ENCODE measurements around the gene CHMP3. TPM values are rescaled to one million over a fixed set of nuclear protein-coding genes. Genes with fewer than 3 reads are reported as not detected.

The CHMP3 gene
- total RNA-seq, 1 donor from 2014 or later: 21.9 TPM

GRCh38 chr2:86510436-86510933 lies 52.8 kb downstream of the CHMP3 start:
- DNase-seq (ENCODE audit: low spot score): no peak
- Mint-ChIP-seq H3K4me1 (no peaks in the 10 kb centered on the region), H3K27ac (no peak overlapping the region)

DNA sequence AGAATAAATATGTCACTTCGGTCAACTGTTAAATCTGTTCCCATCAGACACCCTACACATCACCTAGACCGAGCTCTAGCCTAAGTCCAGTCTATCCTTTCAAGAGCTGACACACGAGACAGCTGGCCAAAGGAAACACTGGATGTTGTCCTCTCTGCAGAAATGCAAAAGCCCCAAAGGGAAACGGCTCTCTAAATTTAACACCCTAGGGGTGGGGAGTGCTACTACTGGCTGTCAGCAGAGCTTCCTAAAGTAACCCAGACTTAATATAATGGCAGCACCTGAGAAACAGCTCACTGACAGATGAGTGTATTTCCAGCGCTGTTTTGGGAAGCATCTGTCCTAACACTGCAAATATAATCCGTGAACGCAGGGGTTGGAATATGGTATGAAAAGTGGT lies 55.6 kb downstream of the CHMP3 start:
- Mint-ChIP-seq H3K27ac (no peak overlapping the region), H3K9me3 (no peaks in the 10 kb centered on the region), H3K27me3 (ENCODE audit: insufficient read depth, low read depth) (peaks cover 2% of the 10 kb centered on the region), H3K36me3 (peaks cover 46% of the 10 kb centered on the region), H3K4me1 (no peaks in the 10 kb centered on the region), H3K4me3 (peak overlapping the region; percentile 6)
- DNase-seq (ENCODE audit: low spot score): no peak
- Histone ChIP-seq H3K36me3 (no peaks in the 10 kb centered on the region), H3K4me3 (no peak overlapping the region), H3K9ac (no peak overlapping the region), H3K27ac (no peak overlapping the region), H3K27me3 (no peaks in the 10 kb centered on the region), H3K9me3 (ENCODE audit: low read depth) (no peaks in the 10 kb centered on the region), H2AFZ (replicated peaks) (no peak overlapping the region), H3K4me1 (no peaks in the 10 kb centered on the region), H4K20me1 (ENCODE audit: low read depth) (no peaks in the 10 kb centered on the region), H3K79me2 (ENCODE audit: low read depth) (no peaks in the 10 kb centered on the region), H3F3A (ENCODE audit: low read depth) (no peaks in the 10 kb centered on the region), H3K4me2 (no peak overlapping the region)
- TF ChIP-seq, protein P1, sequence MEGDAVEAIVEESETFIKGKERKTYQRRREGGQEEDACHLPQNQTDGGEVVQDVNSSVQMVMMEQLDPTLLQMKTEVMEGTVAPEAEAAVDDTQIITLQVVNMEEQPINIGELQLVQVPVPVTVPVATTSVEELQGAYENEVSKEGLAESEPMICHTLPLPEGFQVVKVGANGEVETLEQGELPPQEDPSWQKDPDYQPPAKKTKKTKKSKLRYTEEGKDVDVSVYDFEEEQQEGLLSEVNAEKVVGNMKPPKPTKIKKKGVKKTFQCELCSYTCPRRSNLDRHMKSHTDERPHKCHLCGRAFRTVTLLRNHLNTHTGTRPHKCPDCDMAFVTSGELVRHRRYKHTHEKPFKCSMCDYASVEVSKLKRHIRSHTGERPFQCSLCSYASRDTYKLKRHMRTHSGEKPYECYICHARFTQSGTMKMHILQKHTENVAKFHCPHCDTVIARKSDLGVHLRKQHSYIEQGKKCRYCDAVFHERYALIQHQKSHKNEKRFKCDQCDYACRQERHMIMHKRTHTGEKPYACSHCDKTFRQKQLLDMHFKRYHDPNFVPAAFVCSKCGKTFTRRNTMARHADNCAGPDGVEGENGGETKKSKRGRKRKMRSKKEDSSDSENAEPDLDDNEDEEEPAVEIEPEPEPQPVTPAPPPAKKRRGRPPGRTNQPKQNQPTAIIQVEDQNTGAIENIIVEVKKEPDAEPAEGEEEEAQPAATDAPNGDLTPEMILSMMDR (IDR thresholded peaks at IDR 0.05): no peak

More at GRCh38 chr2:86510436-86510933, 52.8 kb downstream of the CHMP3 start:
- H3K4me1 ChIP-seq: no peaks in the 10 kb centered on the region
- Mint-ChIP-seq H3K27me3 (ENCODE audit: insufficient read depth, low read depth) (peaks cover 2% of the 10 kb centered on the region), H3K9me3 (no peaks in the 10 kb centered on the region), H3K4me3 (no peak overlapping the region), H3K36me3 (peaks cover 25% of the 10 kb centered on the region)
- TF ChIP-seq EZH2phosphoT487 (IDR thresholded peaks at IDR 0.05) (no peak), EZH2 (IDR thresholded peaks at IDR 0.05) (no peak)
- TF ChIP-seq, protein P1 (IDR thresholded peaks at IDR 0.05): no peak
- no peaks in the 10 kb centered on the region for H4K20me1 ChIP-seq (ENCODE audit: low read depth)
- no peaks in the 10 kb centered on the region for H3K9me3 ChIP-seq (ENCODE audit: low read depth)
- H3K27me3 ChIP-seq: no peaks in the 10 kb centered on the region
- H3F3A ChIP-seq (ENCODE audit: low read depth): no peaks in the 10 kb centered on the region
- H3K4me2 ChIP-seq: no peak overlapping the region
- H3K9ac ChIP-seq: no peak overlapping the region
- no peaks in the 10 kb centered on the region for H3K79me2 ChIP-seq (ENCODE audit: low read depth)
- no peak overlapping the region for H3K4me3 ChIP-seq
- no peaks in the 10 kb centered on the region for H3K36me3 ChIP-seq
- no peak overlapping the region for H3K27ac ChIP-seq
- no peak overlapping the region for H2AFZ ChIP-seq (replicated peaks)

DNA sequence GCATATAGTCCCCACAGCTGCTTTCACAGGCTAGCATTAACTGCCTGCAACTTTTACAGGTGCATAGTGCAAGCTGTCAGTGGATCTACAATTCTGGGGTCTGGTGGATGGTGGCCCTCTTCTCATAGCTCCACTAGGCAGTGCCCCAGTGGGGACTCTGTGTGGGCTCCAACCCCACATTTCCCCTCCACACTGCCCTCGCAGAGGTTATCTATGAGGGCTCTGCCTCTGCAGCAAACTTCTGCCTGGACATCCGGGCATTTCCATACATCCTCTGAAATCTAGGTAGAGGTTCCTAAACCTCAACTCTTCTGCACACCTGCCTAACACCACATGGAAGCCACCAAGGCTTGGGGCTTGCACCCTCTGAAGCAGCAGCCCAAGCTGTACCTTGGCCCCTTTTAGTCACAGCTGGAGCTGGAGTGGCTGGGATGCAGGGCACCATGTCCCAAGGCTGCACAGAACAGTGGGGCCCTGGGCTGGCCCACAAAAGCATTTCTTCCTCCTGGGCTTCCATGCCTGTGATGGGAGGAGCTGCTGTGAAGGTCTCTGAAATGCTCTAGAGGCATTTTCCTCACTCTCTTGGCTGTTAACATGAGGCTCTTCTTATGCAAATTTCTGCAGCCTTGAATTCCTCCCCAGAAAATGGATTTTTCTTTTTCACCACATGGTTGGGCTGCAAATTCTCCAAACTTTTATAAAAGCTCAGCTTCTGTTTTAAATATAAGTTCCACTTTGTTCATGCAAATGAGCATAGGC lies 62.7 kb downstream of the CHMP3 start:
- Histone ChIP-seq H3K27ac (no peak overlapping the region), H3K79me2 (ENCODE audit: low read depth) (no peaks in the 10 kb centered on the region), H3K4me3 (no peak overlapping the region), H3K4me1 (no peaks in the 10 kb centered on the region), H3K9ac (no peak overlapping the region), H3K36me3 (peaks cover 35% of the 10 kb centered on the region), H3F3A (ENCODE audit: low read depth) (no peaks in the 10 kb centered on the region), H3K27me3 (no peaks in the 10 kb centered on the region), H2AFZ (replicated peaks) (no peak overlapping the region), H3K4me2 (no peak overlapping the region), H4K20me1 (ENCODE audit: low read depth) (no peaks in the 10 kb centered on the region), H3K9me3 (ENCODE audit: low read depth) (no peaks in the 10 kb centered on the region)
- TF ChIP-seq EZH2phosphoT487 (IDR thresholded peaks at IDR 0.05) (no peak), EZH2 (IDR thresholded peaks at IDR 0.05) (no peak)
- TF ChIP-seq, protein P1 (IDR thresholded peaks at IDR 0.05): no peak
- Mint-ChIP-seq H3K27me3 (ENCODE audit: insufficient read depth, low read depth) (peaks cover 2% of the 10 kb centered on the region), H3K9me3 (peaks cover 42% of the 10 kb centered on the region), H3K4me3 (no peak overlapping the region), H3K27ac (no peak overlapping the region), H3K36me3 (peaks cover 86% of the 10 kb centered on the region), H3K4me1 (no peaks in the 10 kb centered on the region)
- DNase-seq (ENCODE audit: low spot score): no peak

Data from neural progenitor cell (in vitro differentiated cells).